Sigmoid colon (tissue), 4 donors: ENCODE results near the gene ALAS1.

Experiments used
- CTCF ChIP-seq, 4 experiments: fragments of 450-650 bp in 3 of 4; fragments of 200-600 bp in 1 of 4; IDR thresholded peaks; one replicate each; pipeline ENCODE4 v1.5.1; 2016 to 2019; ENCODE audit warnings: antibody characterized with exemption in 4 of 4, mild to moderate bottlenecking in 3 of 4, moderate library complexity in 2 of 4
- EP300 ChIP-seq, 4 donors: sonication (generic); formaldehyde crosslinking; IDR thresholded peaks; one replicate each; pipeline ENCODE4 v1.6.1; 2017; ENCODE audit warnings: antibody characterized with exemption in 4 of 4

- no peak for TF ChIP-seq CTCF (IDR thresholded peaks at IDR 0.05)
- no peak for TF ChIP-seq EP300 (IDR thresholded peaks at IDR 0.05)
Observed at GRCh38 chr3:52184690-52185089, 13.3 kb upstream of the ALAS1 start.
